ENCODE results near the gene NIP7.
A peak's percentile ranks its signal among the peaks of the same experiment; 100 is the strongest.

Gene NIP7

DNA sequence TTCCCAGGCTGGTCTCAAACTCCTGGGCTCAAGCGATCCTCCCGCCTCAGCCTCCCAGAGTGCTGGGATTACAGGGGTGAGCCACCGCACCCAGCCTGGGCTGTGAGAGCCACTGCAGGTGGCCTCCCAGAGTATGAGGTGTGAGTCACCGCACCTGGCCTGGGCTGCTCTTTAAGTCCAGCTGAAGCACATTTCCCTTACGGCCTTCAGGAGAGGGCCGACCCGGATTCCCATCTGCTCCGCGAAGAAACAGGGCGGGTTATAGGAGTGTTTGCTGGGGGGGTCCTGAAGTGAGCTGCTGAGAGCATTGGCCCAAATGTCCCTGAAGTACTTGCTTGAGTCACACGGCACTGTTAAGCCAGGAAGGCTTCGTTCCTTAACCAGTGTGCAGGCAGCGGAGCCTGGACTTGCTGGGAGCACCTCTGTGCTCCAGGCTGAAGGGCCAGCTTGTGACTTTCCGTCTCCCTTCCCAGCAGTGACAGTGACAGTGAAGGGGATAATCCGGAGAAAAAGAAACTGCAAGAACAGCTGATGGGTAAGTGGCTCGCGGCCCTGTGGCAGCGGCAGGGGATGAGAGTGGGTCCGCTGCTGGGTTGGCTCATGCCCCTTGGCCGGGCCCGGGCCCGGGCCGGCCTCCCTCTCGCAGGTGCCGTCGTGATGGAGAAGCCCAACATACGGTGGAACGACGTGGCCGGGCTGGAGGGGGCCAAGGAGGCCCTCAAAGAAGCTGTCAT, 21.2 kb upstream of the NIP7 start:
- DNase-seq (ENCODE audit: low read depth in 1 of 2, low spot score in 1 of 2): no peak

DNA sequence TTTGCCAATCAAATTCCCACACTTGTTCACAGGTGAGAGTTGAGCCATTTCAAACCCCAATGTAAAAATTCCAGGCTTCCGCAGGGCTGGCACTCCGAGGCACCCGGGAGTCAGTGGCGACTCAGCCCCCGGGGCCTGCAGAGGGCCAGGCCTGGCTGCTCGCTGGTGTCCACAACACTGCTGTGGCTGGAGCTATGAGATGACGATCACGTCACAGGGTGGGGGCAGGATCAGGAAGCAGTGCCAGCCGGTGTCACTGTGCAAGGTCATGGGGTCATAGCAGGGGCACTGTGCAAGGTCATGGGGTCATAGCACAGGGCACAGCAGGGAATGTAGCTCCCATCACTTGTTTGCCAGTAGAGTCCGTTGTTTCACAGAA, 20.7 kb upstream of the NIP7 start:
- DNase-seq (ENCODE audit: low read depth in 1 of 2, low spot score in 1 of 2): no peak

DNA sequence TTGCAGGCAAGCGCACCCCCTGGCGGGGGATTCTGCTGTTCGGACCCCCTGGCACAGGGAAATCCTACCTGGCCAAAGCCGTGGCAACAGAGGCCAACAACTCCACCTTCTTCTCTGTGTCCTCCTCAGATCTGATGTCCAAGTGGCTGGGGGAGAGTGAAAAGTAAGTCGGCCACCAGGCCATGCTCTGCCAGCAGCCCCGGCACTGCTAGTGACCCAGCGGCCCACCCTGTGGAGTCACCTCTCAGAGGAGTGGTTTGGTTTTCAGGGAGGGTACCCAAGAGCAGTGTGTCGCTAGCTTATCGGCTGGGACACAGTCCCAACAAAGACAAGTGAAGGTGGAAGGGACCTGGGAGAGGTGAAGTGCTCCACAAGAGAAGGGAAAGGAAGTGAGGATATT, 20.2 kb upstream of the NIP7 start:
- DNase-seq (ENCODE audit: low read depth in 1 of 2, low spot score in 1 of 2): no peak

DNA sequence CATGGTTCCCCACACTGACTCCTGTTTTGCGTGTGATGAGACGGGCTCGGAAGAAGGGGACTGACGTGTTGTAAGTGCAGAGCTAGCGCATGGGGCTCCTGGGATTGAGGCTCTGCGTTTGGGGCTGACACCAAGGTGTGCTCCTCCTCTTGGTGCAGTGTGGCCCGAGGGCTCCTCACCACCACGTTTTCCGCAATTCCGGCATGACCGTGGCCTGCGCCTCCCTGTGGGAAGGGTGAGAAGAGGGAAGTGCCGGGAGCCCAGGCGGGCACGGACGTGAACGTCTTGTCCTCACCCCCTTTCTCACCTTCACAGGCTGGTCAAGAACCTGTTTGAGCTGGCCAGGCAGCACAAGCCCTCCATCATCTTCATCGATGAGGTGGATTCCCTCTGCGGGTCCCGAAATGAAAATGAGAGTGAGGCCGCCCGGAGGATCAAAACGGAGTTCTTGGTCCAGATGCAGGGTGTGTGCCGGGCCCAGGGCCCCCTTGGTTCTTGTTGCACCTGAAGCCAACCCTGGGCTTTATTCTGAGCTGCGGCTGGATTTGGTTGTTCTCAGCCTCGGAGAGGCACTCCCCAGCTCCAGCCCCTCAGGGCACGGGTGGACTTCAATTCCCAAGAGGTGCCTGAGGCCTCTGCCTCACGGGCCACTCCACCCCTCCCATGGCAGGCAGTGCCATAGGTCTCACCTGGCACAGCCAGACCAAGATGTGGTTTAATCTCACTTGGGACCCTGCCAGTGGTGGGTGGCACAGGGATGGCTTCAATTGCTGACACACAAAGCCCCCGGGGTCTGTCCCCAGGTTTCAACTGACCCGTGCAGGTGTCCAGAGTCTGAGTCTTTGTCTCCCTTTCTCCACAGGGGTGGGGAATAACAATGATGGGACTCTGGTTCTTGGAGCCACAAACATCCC, 19.5 kb upstream of the NIP7 start:
- no peak for DNase-seq (ENCODE audit: low read depth in 1 of 2, low spot score in 1 of 2)

DNA sequence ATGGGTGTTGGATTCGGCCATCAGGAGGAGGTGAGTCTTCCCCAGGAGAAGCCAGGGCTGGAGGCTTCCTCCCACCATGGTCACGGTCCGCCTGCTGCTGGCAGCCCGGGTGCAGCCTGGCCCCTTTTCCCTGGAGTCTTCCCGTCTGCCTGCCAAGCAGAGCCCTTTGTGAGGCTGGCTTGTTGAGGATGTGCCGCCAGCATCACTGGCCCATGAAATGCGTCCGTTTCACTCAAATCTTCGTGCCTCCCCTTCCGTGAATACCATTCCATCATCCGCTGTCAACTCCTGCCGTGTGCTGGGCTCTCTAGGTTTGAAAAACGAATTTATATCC, 18.9 kb upstream of the NIP7 start:
- DNase-seq (ENCODE audit: low read depth in 1 of 2, low spot score in 1 of 2): no peak

DNA sequence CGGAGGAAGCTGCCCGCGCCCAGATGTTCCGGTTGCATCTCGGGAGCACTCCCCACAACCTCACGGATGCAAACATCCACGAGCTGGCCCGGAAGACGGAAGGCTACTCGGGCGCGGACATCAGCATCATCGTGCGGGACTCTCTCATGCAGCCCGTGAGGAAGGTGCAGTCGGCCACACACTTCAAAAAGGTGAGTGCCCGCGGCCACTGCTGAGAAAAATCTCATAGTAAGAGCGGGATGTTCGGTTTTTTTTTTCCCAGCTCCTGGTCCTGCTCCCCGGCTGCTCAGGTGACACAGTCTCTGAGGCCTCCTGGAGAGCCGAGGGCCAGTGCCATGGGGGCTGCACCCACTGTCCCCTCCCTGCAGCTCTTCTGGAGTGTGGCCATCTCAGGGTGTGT, 18.5 kb upstream of the NIP7 start:
- no peak for DNase-seq (ENCODE audit: low read depth in 1 of 2, low spot score in 1 of 2)

DNA sequence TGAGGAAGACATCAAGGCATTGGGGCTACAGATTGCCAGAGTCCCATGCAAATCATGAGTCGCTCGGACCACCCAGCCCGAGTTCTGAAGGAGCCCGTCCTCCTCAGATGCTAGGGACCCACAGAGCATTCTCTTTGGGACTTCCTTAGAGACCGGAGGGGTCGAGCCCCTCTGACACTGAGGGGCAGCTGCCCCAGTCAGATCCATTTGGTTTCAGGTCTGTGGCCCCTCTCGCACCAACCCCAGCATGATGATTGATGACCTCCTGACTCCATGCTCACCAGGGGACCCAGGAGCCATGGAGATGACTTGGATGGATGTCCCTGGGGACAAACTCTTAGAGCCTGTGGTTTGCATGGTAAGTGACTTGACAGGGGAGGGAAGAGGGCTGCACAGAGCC, 17.2 kb upstream of the NIP7 start:
- no peak for DNase-seq (ENCODE audit: low read depth in 1 of 2, low spot score in 1 of 2)

DNA sequence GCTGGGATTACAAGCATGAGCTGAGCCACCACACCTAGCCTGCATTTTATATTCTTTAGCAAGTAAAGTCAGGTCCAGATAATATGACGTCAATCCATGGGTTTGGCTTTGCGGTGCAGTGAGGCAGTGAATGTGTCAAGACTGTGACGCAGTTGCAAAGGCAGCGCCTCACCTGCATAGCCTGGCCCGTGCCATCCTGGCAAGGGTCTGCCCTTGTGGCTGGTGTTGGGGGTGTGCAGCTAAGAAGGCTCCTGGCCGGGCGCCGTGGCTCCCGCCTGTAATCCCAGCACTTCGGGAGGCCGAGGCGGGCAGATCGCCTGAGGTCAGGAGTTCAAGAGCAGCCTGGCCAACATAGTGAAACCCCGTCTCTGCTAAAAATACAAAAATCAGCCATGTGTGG, 16.2 kb upstream of the NIP7 start:
- DNase-seq (ENCODE audit: low read depth in 1 of 2, low spot score in 1 of 2): no peak

DNA sequence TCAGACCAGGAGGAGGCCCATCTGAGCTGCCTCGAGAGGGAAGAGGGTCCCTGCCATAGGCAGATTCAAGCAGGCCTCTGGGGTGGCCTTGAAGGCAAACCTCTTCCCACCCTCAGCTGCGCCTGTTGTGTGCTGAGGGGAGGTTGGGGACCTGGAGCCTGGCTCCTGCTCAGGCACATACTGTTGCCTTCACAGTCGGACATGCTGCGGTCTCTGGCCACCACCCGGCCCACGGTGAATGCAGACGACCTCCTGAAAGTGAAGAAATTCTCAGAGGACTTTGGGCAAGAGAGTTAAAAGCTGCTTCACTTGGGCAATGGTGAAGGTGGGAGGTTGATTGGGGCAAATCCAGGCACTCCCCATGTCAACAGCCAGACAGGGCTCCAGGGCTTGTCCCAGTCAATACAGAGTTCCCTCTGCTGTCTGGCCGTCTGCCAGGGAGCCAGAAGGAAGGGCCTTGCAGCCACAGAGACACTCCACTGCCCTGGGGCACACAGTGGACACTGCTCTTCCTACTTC, 15.5 kb upstream of the NIP7 start:
- DNase-seq (ENCODE audit: low read depth in 1 of 2, low spot score in 1 of 2): no peak

DNA sequence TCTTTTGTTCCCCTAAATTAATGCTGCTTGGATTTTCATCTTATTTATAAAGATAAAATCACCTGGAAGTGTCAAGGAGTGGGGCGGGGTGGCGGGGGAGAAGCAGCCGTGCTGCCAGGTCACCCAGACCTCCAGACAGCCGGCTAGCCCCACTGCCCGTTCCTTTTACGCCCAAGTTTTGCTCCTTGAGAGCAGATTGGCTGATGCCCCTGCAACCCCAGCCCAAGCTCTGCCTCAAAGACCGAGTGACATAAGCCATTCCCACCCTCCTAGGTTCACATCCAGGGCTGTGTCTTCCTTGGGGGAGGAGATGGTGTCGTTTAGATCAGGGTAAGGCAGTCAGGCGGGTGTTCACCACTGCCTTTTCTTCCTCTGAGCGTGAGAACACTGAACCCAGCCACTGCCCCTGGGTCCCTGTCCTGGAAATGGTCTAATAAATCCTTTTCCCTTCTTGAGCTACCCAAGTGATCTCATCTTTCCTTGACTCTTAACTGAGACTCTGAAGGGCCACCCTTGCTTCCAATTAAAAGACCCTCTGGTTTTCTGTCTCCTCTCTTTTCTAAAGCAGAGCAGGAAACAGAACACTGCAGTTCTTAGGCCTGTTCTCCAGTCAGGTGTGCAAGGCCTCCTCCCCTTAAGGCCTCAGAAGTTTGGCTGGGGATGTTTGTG, 14.9 kb upstream of the NIP7 start:
- no peak for DNase-seq (ENCODE audit: low read depth in 1 of 2, low spot score in 1 of 2)

DNA sequence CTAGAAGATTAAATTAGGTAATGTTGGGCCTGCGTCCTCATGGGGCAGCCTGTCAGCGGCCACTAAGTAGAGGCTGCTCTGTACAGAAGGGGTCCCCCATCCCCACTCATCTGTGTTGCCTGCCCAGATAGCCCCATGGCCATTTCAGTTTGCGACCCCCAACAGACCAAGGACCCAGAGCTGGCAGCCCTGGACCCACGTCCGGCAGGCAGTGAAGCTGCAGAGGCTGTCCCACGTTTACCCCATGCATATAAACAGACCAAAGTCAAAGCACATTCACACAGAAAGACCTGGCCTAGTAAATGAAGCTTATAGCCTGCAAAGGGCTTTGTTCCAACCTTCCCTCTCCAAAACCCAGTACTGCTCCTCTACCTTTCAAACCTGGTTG, 13.8 kb upstream of the NIP7 start:
- no peak for DNase-seq (ENCODE audit: low read depth in 1 of 2, low spot score in 1 of 2)

DNA sequence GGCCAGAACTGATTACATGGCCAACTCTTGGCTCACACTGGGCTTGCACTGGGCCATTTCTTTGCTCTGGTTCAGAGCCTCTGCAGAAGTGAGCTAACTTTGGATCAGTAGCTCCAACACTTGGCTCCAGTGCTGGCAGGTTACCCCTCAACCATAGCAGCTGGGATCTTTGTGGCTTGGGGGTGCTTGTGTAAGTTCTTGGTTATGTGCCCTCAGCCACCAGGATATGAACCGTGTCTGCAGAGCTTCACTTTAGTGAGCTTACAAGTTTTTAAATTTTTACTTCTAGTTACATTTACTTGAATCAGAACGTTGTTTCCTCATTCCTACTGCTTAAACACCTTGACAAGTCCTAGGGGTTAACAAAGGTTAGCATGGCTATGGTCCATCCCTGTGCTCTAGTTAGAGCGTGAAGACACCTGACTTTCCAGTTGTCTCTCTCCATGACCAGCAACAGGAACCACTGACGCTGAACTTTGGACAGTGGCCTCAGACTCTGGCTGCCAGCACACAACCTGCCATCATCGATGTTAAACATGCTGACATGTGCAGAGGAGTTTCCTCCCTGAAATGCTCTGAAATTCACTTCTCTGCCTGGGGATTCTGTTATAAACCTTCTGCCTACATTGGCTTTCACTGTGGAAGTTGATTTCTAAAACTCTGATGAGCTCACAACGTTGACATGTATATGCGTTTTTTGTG, 13.2 kb upstream of the NIP7 start:
- no peak for DNase-seq (ENCODE audit: low read depth in 1 of 2, low spot score in 1 of 2)

DNA sequence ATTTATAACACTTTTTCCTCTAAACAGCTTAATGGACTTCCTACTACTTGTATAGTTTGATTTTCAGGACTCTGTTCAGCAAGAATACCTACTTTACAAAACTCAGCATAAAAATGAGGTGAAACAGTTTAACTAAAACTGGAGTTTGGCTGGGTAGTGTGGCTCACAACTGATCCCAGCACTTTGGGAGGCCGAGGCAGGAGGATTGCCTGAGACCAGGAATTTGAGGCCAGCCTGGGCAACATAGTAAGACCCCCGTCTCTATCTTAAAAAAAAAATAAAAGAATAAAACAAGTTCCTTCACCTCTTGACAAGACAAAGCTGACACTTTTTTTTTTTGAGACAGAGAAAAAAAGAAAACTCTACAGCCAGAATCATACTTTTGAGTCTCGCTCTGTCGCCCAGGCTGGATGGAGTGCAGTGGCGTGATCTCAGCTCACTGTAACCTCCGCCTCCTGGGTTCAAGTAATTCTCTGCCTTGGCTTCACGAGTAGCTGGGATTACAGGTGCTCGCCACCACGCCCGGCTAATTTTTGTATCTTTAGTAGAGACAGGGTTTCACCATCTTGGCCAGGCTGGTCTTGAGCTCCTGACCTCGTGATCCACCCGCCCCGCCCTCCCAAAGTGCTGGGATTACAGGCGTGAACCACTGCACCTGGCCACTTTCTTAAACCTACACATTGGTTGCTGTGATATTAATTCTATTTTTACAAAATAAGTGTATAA, 11.8 kb upstream of the NIP7 start:
- DNase-seq (ENCODE audit: low read depth in 1 of 2, low spot score in 1 of 2): no peak

DNA sequence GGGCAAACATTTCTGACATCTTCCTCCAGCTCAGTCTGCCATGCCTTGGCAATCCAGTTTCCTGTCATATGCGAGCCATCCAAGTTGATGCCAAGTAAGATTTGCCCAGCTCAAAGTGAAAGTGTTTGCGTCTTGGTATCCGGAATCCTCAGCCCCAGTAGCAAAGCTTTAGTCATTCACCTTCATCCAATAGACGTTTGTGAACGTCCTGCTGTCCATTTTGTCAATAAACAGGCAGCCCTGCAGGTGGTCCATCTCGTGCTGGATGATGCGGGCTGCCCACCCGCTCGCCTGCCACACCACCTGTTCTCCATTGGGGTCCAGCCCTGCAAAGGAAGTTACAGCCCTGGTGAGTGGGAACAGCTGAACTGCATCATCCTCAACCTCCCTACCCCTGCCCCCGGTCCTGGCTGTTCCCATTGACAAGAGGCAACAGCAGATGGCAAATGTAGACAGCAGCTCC, 10.7 kb upstream of the NIP7 start:
- no peak for DNase-seq (ENCODE audit: low read depth in 1 of 2, low spot score in 1 of 2)

DNA sequence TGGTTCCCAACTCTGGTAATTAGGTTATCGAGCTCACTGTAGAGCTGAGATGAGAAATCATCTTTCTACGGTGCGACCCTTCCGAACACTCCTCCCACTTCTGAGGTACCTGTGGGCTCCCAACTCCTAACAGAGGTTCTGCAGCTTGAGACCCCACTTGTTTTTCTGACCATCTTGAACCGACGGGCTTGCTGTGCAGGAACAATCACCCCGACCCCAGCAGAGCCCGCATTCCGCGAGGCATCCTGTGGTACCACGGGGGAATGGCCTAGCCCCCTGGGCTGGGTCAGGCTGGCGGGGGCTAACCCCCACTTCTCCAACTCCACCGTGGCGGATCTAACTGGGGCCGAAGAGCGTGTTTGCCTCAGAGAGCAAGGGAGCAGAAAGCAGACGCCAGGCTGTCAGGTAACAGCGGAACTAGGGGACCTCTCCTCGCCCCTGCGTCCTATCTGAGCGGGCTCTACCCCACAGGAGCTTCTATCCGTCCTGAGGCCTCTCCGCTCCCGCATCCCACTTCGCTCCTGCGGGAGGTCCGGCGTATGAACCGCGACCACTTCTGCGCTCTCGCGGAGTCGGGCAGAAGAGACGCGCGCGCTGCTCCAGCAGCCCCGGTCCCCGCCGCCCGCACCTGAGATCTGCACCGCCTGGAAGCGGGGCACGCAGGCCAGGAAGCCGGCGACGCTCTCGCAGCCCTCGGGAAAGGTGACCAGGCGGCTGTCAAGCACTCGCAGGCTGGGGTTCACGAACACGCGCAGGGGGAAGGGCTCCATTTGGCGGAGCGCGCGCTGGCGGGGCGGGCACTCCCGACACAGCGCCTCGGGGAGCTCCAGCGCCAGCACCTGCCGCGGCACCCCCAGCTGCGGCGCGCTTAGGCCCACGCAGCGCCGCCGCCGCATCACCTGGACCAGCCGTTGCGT, 9.9 kb upstream of the NIP7 start:
- peak; percentile 19 to 38 for DNase-seq (ENCODE audit: low read depth in 1 of 2, low spot score in 1 of 2)

DNA sequence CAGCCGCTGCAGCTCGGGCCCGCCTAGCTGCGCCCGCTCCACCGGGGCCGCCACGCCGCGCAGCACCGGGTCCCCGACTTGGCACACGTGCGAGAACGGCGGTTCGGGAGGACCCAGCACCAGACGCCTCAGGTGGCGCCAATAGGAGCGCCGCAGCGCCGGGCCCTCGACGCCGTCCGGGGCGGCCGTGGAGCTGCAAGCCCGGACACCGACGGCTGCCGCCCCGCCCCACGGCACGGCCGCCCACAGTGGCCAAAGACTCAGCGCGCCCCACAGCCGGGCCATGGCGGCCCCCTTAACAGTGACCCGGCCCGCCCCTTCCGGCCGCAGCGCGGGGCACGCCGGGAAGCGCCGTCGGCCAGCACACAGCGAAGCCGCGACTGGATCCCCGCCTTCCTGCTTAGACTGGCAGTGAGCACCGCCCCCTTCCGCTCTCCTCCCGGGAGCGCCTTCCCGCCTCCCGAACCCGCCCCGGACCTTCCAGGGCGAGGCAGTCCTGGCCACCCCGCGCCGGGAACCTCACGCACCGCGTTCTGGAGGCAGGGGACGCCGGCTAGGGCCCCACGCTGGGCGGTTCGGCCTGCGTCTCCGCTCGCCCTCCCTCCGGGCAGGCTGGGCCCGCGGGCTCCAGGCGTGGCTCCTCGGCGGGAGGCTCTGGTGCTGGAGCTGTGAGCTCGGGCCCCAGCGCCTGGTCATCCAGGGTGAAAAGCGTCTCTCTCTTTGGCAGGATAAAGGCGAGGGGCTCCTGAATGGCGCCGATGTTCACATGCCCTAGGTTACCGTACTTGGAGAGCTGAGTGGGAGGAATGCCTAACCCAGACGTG, 9.1 kb upstream of the NIP7 start, which contains the start of gene PDF:
Gene PDF, minus strand, starts transcription at position 303 of the 824 bp plus-strand sequence. Its CDS starts 18 bp downstream, at position 285.
- DNase-seq (ENCODE audit: low read depth in 1 of 2, low spot score in 1 of 2): peak; percentile 69 to 79

DNA sequence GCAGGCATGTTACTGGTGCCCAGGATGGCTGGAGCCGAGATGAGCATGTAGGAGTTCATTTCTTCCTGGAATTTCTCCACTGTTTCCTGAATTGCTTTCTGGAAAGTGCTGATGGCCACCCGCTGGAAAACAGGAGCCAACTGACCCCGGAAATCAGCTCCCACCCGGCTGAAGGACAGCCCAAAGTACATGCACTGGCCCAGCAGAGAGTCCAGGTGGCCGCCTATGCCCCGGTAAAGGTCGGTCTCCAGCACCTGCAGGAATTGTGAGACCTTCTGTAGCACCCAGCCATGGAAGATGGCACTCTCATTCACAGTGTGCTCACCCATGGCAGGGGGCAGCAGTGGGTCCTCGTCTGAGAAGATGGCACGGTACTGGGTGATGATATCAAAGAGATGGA, 4.9 kb upstream of the NIP7 start:
- DNase-seq (ENCODE audit: low read depth in 1 of 2, low spot score in 1 of 2): no peak

DNA sequence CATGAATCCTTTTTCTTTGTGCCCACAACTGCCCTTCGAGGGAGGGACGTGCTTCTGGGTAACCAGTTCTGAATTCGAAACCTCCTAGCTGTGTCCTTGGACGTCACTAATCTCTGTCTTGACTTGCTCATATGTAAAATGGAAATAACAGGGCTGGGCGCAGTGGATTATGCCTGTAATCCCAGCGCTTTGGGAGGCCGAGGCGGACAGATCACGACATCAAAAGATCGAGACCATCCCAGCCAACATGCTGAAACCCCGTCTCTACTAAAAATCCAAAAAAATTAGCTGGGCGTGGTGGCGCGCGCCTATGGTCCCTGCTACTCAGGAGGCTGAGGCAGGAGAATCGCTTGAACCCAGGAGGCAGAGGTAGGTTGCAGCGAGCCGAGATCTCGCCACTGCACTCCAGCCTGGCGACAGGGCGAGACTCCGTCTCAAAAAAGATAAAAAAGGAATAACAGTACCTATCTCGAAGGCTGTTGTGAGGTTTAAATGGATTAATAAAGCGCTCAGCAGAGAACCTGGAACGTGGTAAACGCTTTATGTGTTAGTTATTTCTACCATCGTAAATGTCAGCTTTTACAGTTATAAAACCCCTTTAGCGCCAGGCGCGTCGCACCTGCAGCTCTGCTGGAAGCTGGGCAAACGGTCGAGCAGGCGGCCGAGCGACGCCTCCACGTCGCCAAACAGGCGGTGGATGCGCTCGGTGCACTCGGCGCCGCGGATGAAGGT, 849 bp upstream of the NIP7 start:
- DNase-seq (ENCODE audit: low read depth in 1 of 2, low spot score in 1 of 2): no peak
